HEK293 (cell line): ENCODE results near the gene TMIGD2.

Experiments
- CTCF ChIA-PET: fragments of 350-600 bp; formaldehyde crosslinking; extraction: SDS; loops from one replicate; lab custom pipeline; 2021; ENCODE audit warnings: antibody characterized with exemption; lab: Yijun Ruan, JAX
- POLR2A ChIA-PET: fragments of 300-600 bp; formaldehyde crosslinking; extraction: SDS; loops from one replicate; lab custom pipeline; 2020; ENCODE audit warnings: antibody characterized with exemption, inconsistent platforms; lab: Yijun Ruan, JAX
- H3K27ac ChIP-seq: fragments of 200-500 bp; sonication (Bioruptor generic); 2 replicates; pipeline ENCODE4 v1.5.1; 2014; ENCODE audit warnings: low read depth, low read length, control low read depth, inconsistent platforms; ENCODE audit errors: extremely low read depth
- H3K36me3 ChIP-seq, 2 experiments: fragments of 200-500 bp in 1 of 2; sonication (Bioruptor generic) in 1 of 2; 1 replicate in 1 of 2; 2 replicates in 1 of 2; pipeline ENCODE4 v1.5.1; 2014 to 2017; ENCODE audit warnings: inconsistent platforms in 2 of 2, low read length in 2 of 2; ENCODE audit not compliant: control insufficient read depth in 2 of 2, insufficient read depth in 1 of 2
- H3K4me1 ChIP-seq: fragments of 200-500 bp; sonication (Bioruptor generic); 2 replicates; pipeline ENCODE4 v1.5.1; 2014; ENCODE audit warnings: mild to moderate bottlenecking, low read length, inconsistent platforms; ENCODE audit not compliant: control insufficient read depth, insufficient read depth
- H3K4me3 ChIP-seq: 2 replicates; pipeline ENCODE4 v1.5.1; 2011; ENCODE audit warnings: low read depth, mild to moderate bottlenecking, control low read depth, low read length, moderate library complexity
- H3K9me3 ChIP-seq: fragments of 200-500 bp; sonication (Bioruptor generic); 2 replicates; pipeline ENCODE4 v1.5.1; 2014; ENCODE audit warnings: low read depth, low read length, inconsistent platforms; ENCODE audit not compliant: control insufficient read depth, insufficient read depth
- GLIS1 ChIP-seq: fragments of 450-650 bp; formaldehyde crosslinking; IDR thresholded peaks from 2 replicates; pipeline ENCODE4 v1.5.1; 2016; ENCODE audit warnings: missing biosample characterization, missing genetic modification characterization
- GLIS2 ChIP-seq: fragments of 450-650 bp; formaldehyde crosslinking; IDR thresholded peaks from 2 replicates; pipeline ENCODE4 v1.5.1; 2016; ENCODE audit warnings: missing biosample characterization, missing genetic modification characterization
- HOXA7 ChIP-seq: sonication (generic); formaldehyde crosslinking; IDR thresholded peaks from 2 replicates; pipeline ENCODE4 v1.8.1; 2022; ENCODE audit warnings: missing genetic modification reagents, borderline replicate concordance
- KLF10 ChIP-seq: fragments of 450-650 bp; IDR thresholded peaks from 2 replicates; pipeline ENCODE4 v1.5.1; 2018; ENCODE audit warnings: missing biosample characterization, mild to moderate bottlenecking, missing genetic modification characterization
- SALL2 ChIP-seq: fragments of 450-650 bp; formaldehyde crosslinking; IDR thresholded peaks from 2 replicates; pipeline ENCODE4 v1.5.0; 2017; ENCODE audit warnings: missing biosample characterization, mild to moderate bottlenecking, missing genetic modification characterization, borderline replicate concordance
- SP2 ChIP-seq: fragments of 450-650 bp; formaldehyde crosslinking; IDR thresholded peaks from 2 replicates; pipeline ENCODE4 v1.5.1; 2016; ENCODE audit warnings: missing biosample characterization, missing genetic modification characterization
- ZBTB44 ChIP-seq: fragments of 450-650 bp; IDR thresholded peaks from 2 replicates; pipeline ENCODE4 v1.5.1; 2018; ENCODE audit warnings: missing biosample characterization, mild to moderate bottlenecking, missing genetic modification characterization
- ZEB2 ChIP-seq: fragments of 450-650 bp; formaldehyde crosslinking; IDR thresholded peaks from 2 replicates; pipeline ENCODE4 v1.5.1; 2016; ENCODE audit warnings: missing biosample characterization, missing genetic modification characterization
- ZFHX2 ChIP-seq: fragments of 450-650 bp; formaldehyde crosslinking; conservative IDR thresholded peaks from 2 replicates; pipeline ENCODE4 v1.5.1; 2016; ENCODE audit warnings: missing biosample characterization, missing genetic modification characterization
- ZIC2 ChIP-seq: fragments of 450-650 bp; formaldehyde crosslinking; IDR thresholded peaks from 2 replicates; pipeline ENCODE4 v1.5.1; 2016; ENCODE audit warnings: missing biosample characterization, missing genetic modification characterization
- ZNF114 ChIP-seq: fragments of 450-650 bp; formaldehyde crosslinking; IDR thresholded peaks from 2 replicates; pipeline ENCODE4 v1.5.0; 2017; ENCODE audit warnings: missing biosample characterization, missing genetic modification characterization
- ZNF341 ChIP-seq: fragments of 450-650 bp; formaldehyde crosslinking; IDR thresholded peaks from 2 replicates; pipeline ENCODE4; 2016; ENCODE audit warnings: low read depth, missing biosample characterization, missing genetic modification characterization
- ZNF362 ChIP-seq: fragments of 450-650 bp; formaldehyde crosslinking; IDR thresholded peaks from 2 replicates; pipeline ENCODE4 v1.5.1; 2016; ENCODE audit warnings: missing biosample characterization, missing genetic modification characterization
- ZNF510 ChIP-seq: fragments of 450-650 bp; formaldehyde crosslinking; IDR thresholded peaks from 2 replicates; pipeline ENCODE4 v1.5.1; 2018; ENCODE audit warnings: mild to moderate bottlenecking, missing genetic modification characterization, missing biosample characterization; ENCODE audit not compliant: insufficient replicate concordance
- ZNF621 ChIP-seq: fragments of 450-650 bp; formaldehyde crosslinking; IDR thresholded peaks from 2 replicates; pipeline ENCODE4 v1.5.1; 2017; ENCODE audit warnings: missing biosample characterization, missing genetic modification characterization
- ZNF629 ChIP-seq: fragments of 450-650 bp; formaldehyde crosslinking; IDR thresholded peaks from 2 replicates; pipeline ENCODE4 v1.5.1; 2017; ENCODE audit warnings: missing biosample characterization, missing genetic modification characterization
- ZNF677 ChIP-seq: fragments of 450-650 bp; IDR thresholded peaks from 2 replicates; pipeline ENCODE4 v1.5.0; 2018; ENCODE audit warnings: missing biosample characterization, mild to moderate bottlenecking, missing genetic modification characterization, moderate library complexity
- ZNF768 ChIP-seq: fragments of 450-650 bp; formaldehyde crosslinking; IDR thresholded peaks from 2 replicates; pipeline ENCODE4 v1.5.1; 2018; ENCODE audit warnings: missing biosample characterization, mild to moderate bottlenecking, missing genetic modification characterization
- ZSCAN23 ChIP-seq: fragments of 450-650 bp; formaldehyde crosslinking; IDR thresholded peaks from 2 replicates; pipeline ENCODE4 v1.5.1; 2016; ENCODE audit warnings: missing biosample characterization, missing genetic modification characterization
- TF ChIP-seq, protein P1 (sequence below): fragments of 450-650 bp; formaldehyde crosslinking; IDR thresholded peaks from 2 replicates; pipeline ENCODE4 v1.5.1; 2017; ENCODE audit warnings: missing biosample characterization, missing genetic modification characterization
- TF ChIP-seq, protein P2 (sequence below): fragments of 450-650 bp; formaldehyde crosslinking; IDR thresholded peaks from 2 replicates; pipeline ENCODE4 v1.5.1; 2016; ENCODE audit warnings: missing biosample characterization, missing genetic modification characterization

The TMIGD2 gene

DNA sequence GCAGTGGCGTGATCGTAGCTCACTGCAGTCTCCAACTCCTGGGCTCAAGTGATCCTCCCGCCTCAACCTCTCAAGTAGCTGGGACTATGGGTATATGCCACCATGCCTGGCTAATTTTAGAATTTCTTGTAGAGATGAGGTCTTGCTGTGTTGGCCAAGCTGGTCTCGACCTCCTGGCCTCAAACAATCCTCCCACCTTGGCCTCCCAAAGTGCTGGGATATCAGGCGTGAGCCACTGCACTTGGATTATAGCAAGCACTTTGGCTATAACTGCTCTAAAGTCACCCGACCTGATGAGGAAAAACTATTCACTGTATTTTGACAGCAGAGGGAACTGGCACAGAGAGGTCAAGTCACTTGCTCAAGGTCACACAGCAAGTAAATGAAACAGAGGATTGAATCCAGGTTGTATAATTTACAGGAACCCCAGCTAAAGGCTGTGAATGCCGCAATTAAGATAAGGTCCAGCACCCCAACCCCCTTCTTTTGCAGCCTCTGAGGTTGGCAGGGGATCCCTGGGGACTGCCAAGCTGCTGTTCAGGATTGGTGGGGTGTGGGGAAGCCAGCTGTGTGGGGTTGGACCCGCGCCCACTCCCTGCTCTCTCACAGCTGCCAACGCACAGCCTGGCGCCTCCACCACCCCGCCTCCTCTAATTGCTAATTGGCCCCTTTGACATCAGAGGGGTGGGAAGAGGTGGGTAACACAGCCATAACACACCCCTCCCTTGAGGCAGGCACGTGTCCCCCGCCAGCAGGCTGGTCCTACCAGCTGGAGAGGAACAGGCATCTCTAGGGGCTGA lies 6.0 kb downstream of the TMIGD2 start (continued):
- no peak for TF ChIP-seq ZBTB44 (tag by site-specific recombination)
- no peak for TF ChIP-seq ZNF510 (tag by site-specific recombination)
- no peak for TF ChIP-seq ZEB2 (tag by site-specific recombination)
- TF ChIP-seq ZSCAN23 (tag by site-specific recombination): no peak
- TF ChIP-seq HOXA7 (CRISPR knock-in tag): no peak
- TF ChIP-seq ZFHX2 (tag by site-specific recombination): peak; percentile 96
- peak; percentile 58 for TF ChIP-seq SP2
- no peak for TF ChIP-seq GLIS1 (tag by site-specific recombination)
- no peak for TF ChIP-seq KLF10 (tag by site-specific recombination)
- peak; percentile 96 for TF ChIP-seq ZNF768 (tag by site-specific recombination)
- TF ChIP-seq, protein P1, sequence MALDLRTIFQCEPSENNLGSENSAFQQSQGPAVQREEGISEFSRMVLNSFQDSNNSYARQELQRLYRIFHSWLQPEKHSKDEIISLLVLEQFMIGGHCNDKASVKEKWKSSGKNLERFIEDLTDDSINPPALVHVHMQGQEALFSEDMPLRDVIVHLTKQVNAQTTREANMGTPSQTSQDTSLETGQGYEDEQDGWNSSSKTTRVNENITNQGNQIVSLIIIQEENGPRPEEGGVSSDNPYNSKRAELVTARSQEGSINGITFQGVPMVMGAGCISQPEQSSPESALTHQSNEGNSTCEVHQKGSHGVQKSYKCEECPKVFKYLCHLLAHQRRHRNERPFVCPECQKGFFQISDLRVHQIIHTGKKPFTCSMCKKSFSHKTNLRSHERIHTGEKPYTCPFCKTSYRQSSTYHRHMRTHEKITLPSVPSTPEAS (tag by site-specific recombination): no peak
- no peak for TF ChIP-seq ZNF621 (tag by site-specific recombination)
- TF ChIP-seq GLIS2 (tag by site-specific recombination): 0 out of 2 replicates have a peak, but pooled peaks have one; percentile 22
- TF ChIP-seq ZNF341 (tag by site-specific recombination): peak; percentile 96
- peak; percentile 81 for TF ChIP-seq ZIC2 (tag by site-specific recombination)
- no peak for TF ChIP-seq ZNF362 (tag by site-specific recombination)

- Histone ChIP-seq H3K9me3 (no peaks in the 10 kb centered on the region), H3K4me3 (no peak overlapping the region), H3K36me3 (no peaks in the 10 kb centered on the region), H3K27ac (no peak overlapping the region), H3K4me1 (no peaks in the 10 kb centered on the region)
- ChIA-PET POLR2A (no interaction called here), CTCF (interaction anchor here (0.7 kb wide), 1 partner anchor 52 kb away, joined by 4 read pairs; no protein-coding TSS in a partner anchor)
- TF ChIP-seq SALL2 (tag by site-specific recombination): no peak
- TF ChIP-seq, protein P2, sequence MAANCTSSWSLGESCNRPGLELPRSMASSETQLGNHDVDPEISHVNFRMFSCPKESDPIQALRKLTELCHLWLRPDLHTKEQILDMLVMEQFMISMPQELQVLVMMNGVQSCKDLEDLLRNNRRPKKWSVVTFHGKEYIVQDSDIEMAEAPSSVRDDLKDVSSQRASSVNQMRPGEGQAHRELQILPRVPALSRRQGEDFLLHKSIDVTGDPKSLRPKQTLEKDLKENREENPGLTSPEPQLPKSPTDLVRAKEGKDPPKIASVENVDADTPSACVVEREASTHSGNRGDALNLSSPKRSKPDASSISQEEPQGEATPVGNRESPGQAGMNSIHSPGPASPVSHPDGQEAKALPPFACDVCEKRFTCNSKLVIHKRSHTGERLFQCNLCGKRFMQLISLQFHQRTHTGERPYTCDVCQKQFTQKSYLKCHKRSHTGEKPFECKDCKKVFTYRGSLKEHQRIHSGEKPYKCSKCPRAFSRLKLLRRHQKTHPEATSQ (tag by site-specific recombination): no peak
- TF ChIP-seq ZNF677 (tag by site-specific recombination): no peak
- TF ChIP-seq ZNF114 (tag by site-specific recombination): no peak
- no peak for TF ChIP-seq ZNF629 (tag by site-specific recombination)
Observed at GRCh38 chr19:4294389-4294788, 7.8 kb downstream of the TMIGD2 start.
